DMS79 treated with DMSO at 0.1 percent for 48 hours (cell line): ENCODE results near the gene KLK1.

ENCODE experiments used
- DNase-seq: peaks from one replicate; lab custom pipeline; 2025; lab: John Stamatoyannopoulos, UW

The KLK1 gene

GRCh38 chr19:50823389-50824042 lies at the start of gene KLK1:
Gene KLK1 (minus strand): TSS chr19:50823787. CDS start chr19:50823748, 39 bp downstream.
- no peak for DNase-seq

- no peak for DNase-seq
Observed at GRCh38 chr19:50873056-50873455, 49.5 kb upstream of the KLK1 start, which contains the start of gene KLK2. Gene KLK2 (plus strand): TSS chr19:50873439. CDS start chr19:50873474, 35 bp downstream.

GRCh38 chr19:50870417-50871089 lies 47.0 kb upstream of the KLK1 start:
- no peak for DNase-seq

- DNase-seq, result no peak
Observed at GRCh38 chr19:50869479-50869878, 45.9 kb upstream of the KLK1 start.

GRCh38 chr19:50861496-50862286 lies 38.1 kb upstream of the KLK1 start:
- DNase-seq, result no peak

- DNase-seq, result no peak
Observed at GRCh38 chr19:50861010-50861409, 37.4 kb upstream of the KLK1 start.

- DNase-seq, result no peak
Observed at GRCh38 chr19:50859849-50860248, 36.3 kb upstream of the KLK1 start.

GRCh38 chr19:50858886-50859285 lies 35.3 kb upstream of the KLK1 start:
- peak; percentile 60 for DNase-seq

GRCh38 chr19:50857366-50857765 lies 33.8 kb upstream of the KLK1 start:
- no peak for DNase-seq

- no peak for DNase-seq
Observed at GRCh38 chr19:50854636-50855410, 31.2 kb upstream of the KLK1 start, which contains the start of gene KLK3. Gene KLK3 (plus strand): TSS chr19:50854915. CDS start chr19:50854956, 41 bp downstream.

GRCh38 chr19:50851620-50852019 lies 28.0 kb upstream of the KLK1 start:
- no peak for DNase-seq

- no peak for DNase-seq
Observed at GRCh38 chr19:50850738-50851137, 27.2 kb upstream of the KLK1 start.

GRCh38 chr19:50844296-50844935 lies 20.8 kb upstream of the KLK1 start:
- DNase-seq, result no peak

- no peak for DNase-seq
Observed at GRCh38 chr19:50843701-50844221, 20.2 kb upstream of the KLK1 start.

- DNase-seq, result no peak
Observed at GRCh38 chr19:50843205-50843604, 19.6 kb upstream of the KLK1 start.

GRCh38 chr19:50842130-50842529 lies 18.5 kb upstream of the KLK1 start:
- DNase-seq, result no peak

GRCh38 chr19:50839712-50840655 lies 16.4 kb upstream of the KLK1 start:
- DNase-seq, result no peak

- no peak for DNase-seq
Observed at GRCh38 chr19:50838239-50838638, 14.7 kb upstream of the KLK1 start.

- DNase-seq, result no peak
Observed at GRCh38 chr19:50837300-50837699, 13.7 kb upstream of the KLK1 start.
